A549 (cell line): ENCODE data around the gene GPR153. TPM values are rescaled to one million over a fixed set of nuclear protein-coding genes. Genes with fewer than 3 reads are reported as not detected.

Source experiments
- ATAC-seq, 2 experiments: fragments of 200-7000 bp in 1 of 2; fragments of >200 bp in 1 of 2; cut with Nextera tagmentation in 1 of 2; cut with Tn5 transposase in 1 of 2; 3 replicates each; pipeline versions ENCODE4 v1.8.0 to v1.9.1; 2018 to 2020; ENCODE audit warnings: mild to moderate bottlenecking in 1 of 2, moderate library complexity in 1 of 2
- CTCF ChIA-PET: fragments of 300-600 bp; sonication (Branson Sonifier 250); formaldehyde crosslinking; extraction: SDS; loops from one replicate; lab custom pipeline; 2021; ENCODE audit warnings: antibody characterized with exemption, inconsistent platforms; lab: Yijun Ruan, JAX
- POLR2A ChIA-PET: fragments of 350-600 bp; formaldehyde crosslinking; extraction: SDS; loops from one replicate; lab custom pipeline; 2021; ENCODE audit warnings: antibody characterized with exemption, inconsistent platforms; lab: Yijun Ruan, JAX
- DNase-seq, 2 experiments: peaks; one replicate each; pipeline versions ENCODE4 v3.0.0 to v3.0.0-alpha.2; 2011 to 2016; ENCODE audit warnings: low read depth in 1 of 2, low spot score in 1 of 2
- FAIRE-seq: peaks from 2 replicates; lab custom pipeline; 2011; peaks lifted over from hg19 to GRCh38; lab: Jason Lieb, UNC
- H3K27ac ChIP-seq, 2 experiments: fragments of >200 bp; sonication (Bioruptor Twin); formaldehyde crosslinking; 3 replicates each; pipeline ENCODE4 v1.5.1; 2016 to 2017
- H3K4me1 ChIP-seq: fragments of >200 bp; sonication (Bioruptor Twin); formaldehyde crosslinking; 3 replicates; pipeline ENCODE4 v1.6.1; 2016
- H3K4me2 ChIP-seq: fragments of >200 bp; sonication (Bioruptor Twin); formaldehyde crosslinking; 3 replicates; pipeline ENCODE4 v1.6.1; 2016
- H3K4me3 ChIP-seq: fragments of >200 bp; sonication (Bioruptor Twin); formaldehyde crosslinking; 3 replicates; pipeline ENCODE4 v1.5.1; 2016
- H3K9me3 ChIP-seq: fragments of >200 bp; sonication (Bioruptor Twin); formaldehyde crosslinking; 3 replicates; pipeline ENCODE4 v1.6.1; 2016
- BHLHE40 ChIP-seq: IDR thresholded peaks from 2 replicates; pipeline ENCODE4 v1.6.1; 2012; ENCODE audit warnings: low read depth, low read length, inconsistent platforms
- CBX2 ChIP-seq: fragments of 200-600 bp; sonication (generic); IDR thresholded peaks from 2 replicates; pipeline ENCODE4 v1.6.1; 2016; ENCODE audit warnings: low read depth, mild to moderate bottlenecking, borderline replicate concordance
- CBX8 ChIP-seq: fragments of 200-600 bp; sonication (generic); IDR thresholded peaks from 2 replicates; pipeline ENCODE4 v1.6.1; 2016
- CEBPB ChIP-seq, 2 experiments: fragments of >200 bp in 1 of 2; sonication (Bioruptor Twin) in 1 of 2; formaldehyde crosslinking in 1 of 2; IDR thresholded peaks; 2 replicates each; pipeline ENCODE4 v1.6.1; 2012 to 2016
- EHF ChIP-seq: fragments of 250-450 bp; sonication (Bioruptor Pico); IDR thresholded peaks from 2 replicates; pipeline ENCODE4 v1.5.0; 2020; ENCODE audit warnings: mild to moderate bottlenecking
- EP300 ChIP-seq, 2 experiments: fragments of >200 bp; sonication (Bioruptor Twin); formaldehyde crosslinking; IDR thresholded peaks; 2 replicates in 1 of 2; 3 replicates in 1 of 2; pipeline ENCODE4 v1.6.1; 2016 to 2017
- ESRRA ChIP-seq: fragments of 150-350 bp; IDR thresholded peaks from 2 replicates; pipeline ENCODE4 v1.6.1; 2014; ENCODE audit warnings: mild to moderate bottlenecking, low read length, borderline replicate concordance
- FOXS1 ChIP-seq: fragments of 250-450 bp; sonication (Bioruptor Pico); IDR thresholded peaks from 2 replicates; pipeline ENCODE4 v1.5.0; 2020; ENCODE audit warnings: mild to moderate bottlenecking, moderate library complexity
- GATA3 ChIP-seq: IDR thresholded peaks from 2 replicates; pipeline ENCODE4 v1.6.1; 2012; ENCODE audit warnings: borderline replicate concordance
- HES2 ChIP-seq: fragments of >200 bp; sonication (Bioruptor Twin); formaldehyde crosslinking; IDR thresholded peaks from 2 replicates; pipeline ENCODE4 v1.6.1; 2016
- JUN ChIP-seq, 2 experiments: fragments of >200 bp; sonication (Bioruptor Twin); formaldehyde crosslinking; IDR thresholded peaks; 2 replicates in 1 of 2; 3 replicates in 1 of 2; pipeline ENCODE4 v1.6.1; 2016 to 2017
- JUNB ChIP-seq: fragments of >200 bp; sonication (Bioruptor Twin); formaldehyde crosslinking; IDR thresholded peaks from 2 replicates; pipeline ENCODE4 v1.6.1; 2016
- KDM1A ChIP-seq: fragments of 200-600 bp; sonication (generic); IDR thresholded peaks from 2 replicates; pipeline ENCODE4 v1.6.1; 2016; ENCODE audit warnings: low read depth, mild to moderate bottlenecking
- KDM5A ChIP-seq: fragments of 200-600 bp; sonication (generic); IDR thresholded peaks from 2 replicates; pipeline ENCODE4 v1.6.1; 2016; ENCODE audit warnings: antibody characterized with exemption, mild to moderate bottlenecking
- MAFK ChIP-seq: fragments of 450-650 bp; IDR thresholded peaks from 2 replicates; pipeline ENCODE4 v1.6.1; 2014; ENCODE audit not compliant: partially characterized antibody
- NPAS2 ChIP-seq: fragments of 250-450 bp; sonication (Bioruptor Pico); IDR thresholded peaks from 2 replicates; pipeline ENCODE4 v1.8.0; 2022; ENCODE audit warnings: mild to moderate bottlenecking, moderate library complexity, borderline replicate concordance
- PBX3 ChIP-seq: IDR thresholded peaks from 2 replicates; pipeline ENCODE4 v1.6.1; 2012
- POLR2A ChIP-seq: IDR thresholded peaks from 2 replicates; pipeline ENCODE4 v1.6.1; 2012; ENCODE audit warnings: mild to moderate bottlenecking, low read length
- POLR2AphosphoS2 ChIP-seq: conservative IDR thresholded peaks from 2 replicates; pipeline ENCODE4 v1.6.1; 2012; ENCODE audit warnings: low read length, improper control_type of control experiment, inconsistent platforms
- RCOR1 ChIP-seq: fragments of 150-350 bp; IDR thresholded peaks from 2 replicates; pipeline ENCODE4 v1.6.1; 2014; ENCODE audit warnings: antibody characterized with exemption, low read length, low read depth
- SREBF2 ChIP-seq: fragments of 450-650 bp; IDR thresholded peaks from 2 replicates; pipeline ENCODE4 v1.6.1; 2014; ENCODE audit warnings: mild to moderate bottlenecking, moderate library complexity
- TFCP2L1 ChIP-seq: fragments of 250-450 bp; sonication (Bioruptor Pico); IDR thresholded peaks from 2 replicates; pipeline ENCODE4 v1.5.0; 2021; ENCODE audit warnings: mild to moderate bottlenecking
- TP53 ChIP-seq: fragments of 250-450 bp; sonication (Bioruptor Pico); IDR thresholded peaks from 2 replicates; pipeline ENCODE4 v1.5.0; 2021; ENCODE audit warnings: mild to moderate bottlenecking, moderate library complexity
- USF2 ChIP-seq: fragments of 450-650 bp; IDR thresholded peaks from 2 replicates; pipeline ENCODE4 v1.6.1; 2014; ENCODE audit warnings: antibody characterized with exemption
- ZC3H11A ChIP-seq: fragments of 450-650 bp; IDR thresholded peaks from 2 replicates; pipeline ENCODE4 v1.6.1; 2014; ENCODE audit warnings: antibody characterized with exemption, mild to moderate bottlenecking
- ZNF302 ChIP-seq: fragments of 250-450 bp; sonication (Bioruptor Pico); IDR thresholded peaks from 2 replicates; pipeline ENCODE4 v1.9.0; 2021; ENCODE audit warnings: inconsistent platforms, mild to moderate bottlenecking, moderate library complexity
- ZSCAN20 ChIP-seq: fragments of 250-450 bp; sonication (Bioruptor Pico); IDR thresholded peaks from 2 replicates; pipeline ENCODE4 v1.8.0; 2022; ENCODE audit warnings: mild to moderate bottlenecking, moderate library complexity
- WGBS: methylation state at CpG from one replicate; pipeline ENCODE4 v1.1.6; 2017; ENCODE audit errors: missing lambda C conversion rate; 5-methylcytosine and 5-hydroxymethylcytosine counted together
- polyA plus RNA-seq, 4 experiments: library from polyadenylated mRNA; depleted of rRNA in 3 of 4; stranded (reverse); fragments of >200 nt; fragmentation: RNase III in 1 of 4; extraction: RNeasy Plus Mini Kit Qiagen cat#74134 plus additional on column Dnase treatment in 1 of 4; gene quantifications; 2 replicates in 3 of 4; 3 replicates in 1 of 4; pipeline ENCODE4 v1.2.3, GENCODE V29; 2011 to 2017
- TF ChIP-seq, protein P1 (sequence below): fragments of >200 bp; sonication (Bioruptor Twin); formaldehyde crosslinking; IDR thresholded peaks from 3 replicates; pipeline ENCODE4 v1.6.1; 2016
- TF ChIP-seq, protein P2 (sequence below): IDR thresholded peaks from 2 replicates; pipeline ENCODE4 v1.6.1; 2012; ENCODE audit warnings: low read depth, borderline replicate concordance
- TF ChIP-seq, protein P3 (sequence below): fragments of 250-450 bp; sonication (Bioruptor Pico); IDR thresholded peaks from 2 replicates; pipeline ENCODE4 v1.5.0; 2020; ENCODE audit warnings: low read depth, mild to moderate bottlenecking, moderate library complexity

The GPR153 gene
- polyA plus RNA-seq, 2 of the 4 experiments (the other 2 are of a cell fraction), result 0.56 to 1.4 TPM

DNA sequence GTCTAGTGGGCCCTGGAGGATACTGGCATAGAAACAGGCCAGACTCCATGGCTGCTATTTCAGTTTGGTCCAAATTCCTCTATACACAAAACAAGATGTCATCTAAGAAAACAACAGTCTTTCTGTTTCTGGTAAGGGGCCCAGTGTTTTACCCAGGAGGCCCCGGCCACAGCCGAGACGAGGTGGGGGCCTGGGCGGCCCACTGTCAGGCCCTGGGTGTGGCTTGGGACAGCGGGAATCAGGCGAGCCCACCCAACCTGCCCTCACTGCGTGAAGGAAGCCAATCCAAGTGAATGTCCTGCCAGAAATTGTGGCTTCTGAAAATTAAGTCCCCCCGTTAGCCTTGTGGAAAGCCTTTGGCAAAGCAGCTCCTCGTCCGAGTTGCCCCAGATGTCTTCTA, 31.2 kb upstream of the GPR153 start:
- CTCF ChIA-PET, result no interaction called here
- no peak for ATAC-seq
- H3K4me1 ChIP-seq, result no peaks in the 10 kb centered on the region
- no peak for FAIRE-seq
- no peak overlapping the region for H3K4me3 ChIP-seq
- TF ChIP-seq TFCP2L1 (CRISPR knock-in tag), result no peak
- no peak for TF ChIP-seq ESRRA
- no peak for TF ChIP-seq EP300 (IDR thresholded peaks at IDR 0.05)
- no peak for TF ChIP-seq CEBPB (IDR thresholded peaks at IDR 0.05)
- TF ChIP-seq CBX8, result no peak
- no peak for TF ChIP-seq HES2
- no peak for TF ChIP-seq ZC3H11A
- TF ChIP-seq POLR2A, result no peak
- TF ChIP-seq JUNB, result no peak
- TF ChIP-seq KDM5A, result no peak
- no peak for TF ChIP-seq ZSCAN20 (CRISPR knock-in tag)
- TF ChIP-seq, protein P1, sequence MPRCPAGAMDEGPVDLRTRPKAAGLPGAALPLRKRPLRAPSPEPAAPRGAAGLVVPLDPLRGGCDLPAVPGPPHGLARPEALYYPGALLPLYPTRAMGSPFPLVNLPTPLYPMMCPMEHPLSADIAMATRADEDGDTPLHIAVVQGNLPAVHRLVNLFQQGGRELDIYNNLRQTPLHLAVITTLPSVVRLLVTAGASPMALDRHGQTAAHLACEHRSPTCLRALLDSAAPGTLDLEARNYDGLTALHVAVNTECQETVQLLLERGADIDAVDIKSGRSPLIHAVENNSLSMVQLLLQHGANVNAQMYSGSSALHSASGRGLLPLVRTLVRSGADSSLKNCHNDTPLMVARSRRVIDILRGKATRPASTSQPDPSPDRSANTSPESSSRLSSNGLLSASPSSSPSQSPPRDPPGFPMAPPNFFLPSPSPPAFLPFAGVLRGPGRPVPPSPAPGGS, result no peak
- no peak for TF ChIP-seq ZNF302 (CRISPR knock-in tag)
- TF ChIP-seq, all 56 proteins: peak for 0
- WGBS, result 90% methylated on average over 10 of the region's 10 CpGs
- POLR2A ChIA-PET, result no interaction called here
- DNase-seq, result no peak
- Histone ChIP-seq H3K4me2 (no peak overlapping the region), H3K27ac (no peak overlapping the region), H3K9me3 (no peaks in the 10 kb centered on the region)

- H3K4me3 ChIP-seq, result no peak overlapping the region
- no peak for TF ChIP-seq EHF (CRISPR knock-in tag)
- no peak for TF ChIP-seq KDM1A
- no peak for TF ChIP-seq FOXS1 (CRISPR knock-in tag)
- TF ChIP-seq TP53 (CRISPR knock-in tag), result no peak
- no peak for TF ChIP-seq EP300 (IDR thresholded peaks at IDR 0.05)
- no peak for TF ChIP-seq MAFK
- TF ChIP-seq, protein P2, sequence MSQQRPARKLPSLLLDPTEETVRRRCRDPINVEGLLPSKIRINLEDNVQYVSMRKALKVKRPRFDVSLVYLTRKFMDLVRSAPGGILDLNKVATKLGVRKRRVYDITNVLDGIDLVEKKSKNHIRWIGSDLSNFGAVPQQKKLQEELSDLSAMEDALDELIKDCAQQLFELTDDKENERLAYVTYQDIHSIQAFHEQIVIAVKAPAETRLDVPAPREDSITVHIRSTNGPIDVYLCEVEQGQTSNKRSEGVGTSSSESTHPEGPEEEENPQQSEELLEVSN, result no peak
- TF ChIP-seq, protein P3, sequence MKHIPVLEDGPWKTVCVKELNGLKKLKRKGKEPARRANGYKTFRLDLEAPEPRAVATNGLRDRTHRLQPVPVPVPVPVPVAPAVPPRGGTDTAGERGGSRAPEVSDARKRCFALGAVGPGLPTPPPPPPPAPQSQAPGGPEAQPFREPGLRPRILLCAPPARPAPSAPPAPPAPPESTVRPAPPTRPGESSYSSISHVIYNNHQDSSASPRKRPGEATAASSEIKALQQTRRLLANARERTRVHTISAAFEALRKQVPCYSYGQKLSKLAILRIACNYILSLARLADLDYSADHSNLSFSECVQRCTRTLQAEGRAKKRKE (CRISPR knock-in tag), result no peak
- no peak for TF ChIP-seq POLR2A
- no peak for TF ChIP-seq CBX8
- no peak for TF ChIP-seq GATA3
- no peak for TF ChIP-seq NPAS2 (CRISPR knock-in tag)
- no peak for TF ChIP-seq JUNB
- no peak for TF ChIP-seq KDM5A
- TF ChIP-seq SREBF2, result no peak
- TF ChIP-seq BHLHE40, result no peak
- TF ChIP-seq, all 56 proteins: peak for 0
- Histone ChIP-seq H3K4me1 (no peaks in the 10 kb centered on the region), H3K4me2 (no peak overlapping the region), H3K9me3 (no peaks in the 10 kb centered on the region), H3K27ac (no peak overlapping the region)
- ChIA-PET CTCF (interaction anchor here (1.7 kb wide), 1 partner anchor 42 kb away, joined by 6 read pairs; no protein-coding TSS in a partner anchor), POLR2A (no interaction called here)
- WGBS, result 89% methylated on average over 6 of the region's 10 CpGs
- DNase-seq (no peak), ATAC-seq (no peak), FAIRE-seq (no peak)
Measured at GRCh38 chr1:6288665-6289064, 27.8 kb upstream of the GPR153 start.

DNA sequence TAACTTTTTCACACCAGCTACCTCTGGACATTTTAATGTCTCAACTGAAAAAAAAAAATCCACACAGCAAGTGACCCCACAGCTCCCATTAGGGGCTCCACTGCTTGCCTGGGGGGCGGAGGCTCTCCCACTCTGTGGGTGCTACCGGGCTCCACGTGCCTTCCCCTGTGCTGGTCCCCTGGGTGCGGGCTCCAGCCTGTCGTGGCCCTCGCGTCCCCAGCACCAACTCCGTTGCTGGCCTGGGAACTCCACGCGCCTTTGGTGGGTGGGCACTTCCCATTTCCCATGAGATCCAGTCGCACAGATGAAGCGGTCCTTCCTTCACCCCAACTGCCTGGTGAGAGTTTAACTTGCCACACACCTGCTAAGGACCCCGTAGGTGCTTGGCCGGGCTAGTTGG, 27.1 kb upstream of the GPR153 start:
- Histone ChIP-seq H3K9me3 (no peaks in the 10 kb centered on the region), H3K4me2 (no peak overlapping the region), H3K4me1 (no peaks in the 10 kb centered on the region), H3K4me3 (no peak overlapping the region), H3K27ac (no peak overlapping the region)
- POLR2A ChIA-PET, result no interaction called here
- CTCF ChIA-PET, result interaction anchor here (0.6 to 1.7 kb wide), 2 partner anchors 12 to 41 kb away, joined by 4 to 6 read pairs; no protein-coding TSS in a partner anchor
- 100% methylated on average over 2 of the region's 14 CpGs for WGBS
- FAIRE-seq (no peak), DNase-seq (no peak), ATAC-seq (no peak)
- TF ChIP-seq JUN (IDR thresholded peaks at IDR 0.05) (no peak), CBX2 (no peak), USF2 (no peak), PBX3 (no peak), POLR2AphosphoS2 (no peak), RCOR1 (no peak)
- TF ChIP-seq, protein P2, result no peak
